Measurements from ENCODE around the gene SMOC1.

SMOC1 gene

DNA sequence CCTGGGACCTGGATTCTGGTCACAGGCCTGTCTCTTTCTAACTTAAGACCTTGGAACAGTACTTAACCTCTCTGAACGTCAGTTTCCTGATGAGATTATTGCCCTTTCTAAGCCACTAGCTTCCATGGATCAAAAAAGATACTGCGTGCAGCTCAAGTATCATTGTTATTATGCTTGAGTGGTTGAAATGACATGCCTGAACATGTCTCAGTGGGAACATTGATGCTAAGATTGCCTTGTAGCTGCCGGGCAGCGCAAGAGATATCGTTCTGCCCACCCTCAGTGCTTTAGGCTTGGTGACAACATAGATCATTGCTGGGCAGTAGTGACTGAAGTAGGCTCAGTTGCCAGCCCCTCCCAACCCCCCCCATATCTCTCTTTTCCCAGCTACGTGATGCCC, 131.9 kb downstream of the SMOC1 start:
- no peak for DNase-seq (ENCODE audit: low read depth)

DNA sequence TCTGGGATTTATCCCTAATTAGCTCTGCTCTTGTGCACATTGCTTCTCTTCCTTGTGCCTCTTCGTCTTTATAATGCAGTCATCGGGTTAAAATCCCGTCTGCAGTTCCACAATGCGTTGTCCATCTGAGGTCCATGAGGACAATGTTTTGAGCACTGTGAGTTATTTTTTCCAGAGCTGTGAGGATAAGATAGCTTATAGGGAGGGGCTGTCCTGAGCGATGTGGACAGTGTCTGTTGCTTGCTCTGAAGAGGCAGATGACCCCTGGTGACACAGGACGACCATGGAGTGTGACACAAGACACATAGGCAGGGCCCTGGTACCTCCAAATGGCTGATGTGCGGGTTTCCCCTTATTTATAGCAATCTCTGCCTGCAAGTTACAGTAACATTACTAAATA, 132.5 kb downstream of the SMOC1 start:
- no peak for DNase-seq (ENCODE audit: low read depth)

DNA sequence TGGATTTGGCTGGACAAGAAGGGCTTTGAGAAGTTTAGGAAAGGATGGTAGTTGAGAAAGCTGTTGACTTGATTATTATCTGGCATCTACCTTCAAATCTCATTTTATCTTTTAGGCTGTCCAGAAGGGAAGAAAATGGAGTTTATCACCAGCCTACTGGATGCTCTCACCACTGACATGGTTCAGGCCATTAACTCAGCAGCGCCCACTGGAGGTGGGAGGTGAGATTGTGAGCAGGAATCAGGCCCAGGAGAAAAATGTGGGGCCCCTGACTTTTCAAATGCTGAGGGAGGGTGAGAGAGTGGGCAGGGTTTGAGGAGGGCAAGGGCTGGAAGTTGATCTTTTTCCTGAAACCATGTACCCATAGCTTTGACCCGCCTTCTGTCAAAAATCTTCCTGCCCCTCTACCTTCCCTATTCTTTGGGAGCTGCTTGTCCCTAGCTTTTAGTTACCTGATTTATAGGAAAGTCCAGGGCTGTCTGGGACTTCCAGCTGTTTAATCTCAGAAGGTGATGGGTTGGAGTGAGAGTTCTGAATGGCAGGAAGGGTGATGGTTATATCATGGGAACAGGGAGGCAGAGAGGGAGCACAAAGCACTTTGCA, 134.2 kb downstream of the SMOC1 start:
- no peak for DNase-seq (ENCODE audit: low read depth)

DNA sequence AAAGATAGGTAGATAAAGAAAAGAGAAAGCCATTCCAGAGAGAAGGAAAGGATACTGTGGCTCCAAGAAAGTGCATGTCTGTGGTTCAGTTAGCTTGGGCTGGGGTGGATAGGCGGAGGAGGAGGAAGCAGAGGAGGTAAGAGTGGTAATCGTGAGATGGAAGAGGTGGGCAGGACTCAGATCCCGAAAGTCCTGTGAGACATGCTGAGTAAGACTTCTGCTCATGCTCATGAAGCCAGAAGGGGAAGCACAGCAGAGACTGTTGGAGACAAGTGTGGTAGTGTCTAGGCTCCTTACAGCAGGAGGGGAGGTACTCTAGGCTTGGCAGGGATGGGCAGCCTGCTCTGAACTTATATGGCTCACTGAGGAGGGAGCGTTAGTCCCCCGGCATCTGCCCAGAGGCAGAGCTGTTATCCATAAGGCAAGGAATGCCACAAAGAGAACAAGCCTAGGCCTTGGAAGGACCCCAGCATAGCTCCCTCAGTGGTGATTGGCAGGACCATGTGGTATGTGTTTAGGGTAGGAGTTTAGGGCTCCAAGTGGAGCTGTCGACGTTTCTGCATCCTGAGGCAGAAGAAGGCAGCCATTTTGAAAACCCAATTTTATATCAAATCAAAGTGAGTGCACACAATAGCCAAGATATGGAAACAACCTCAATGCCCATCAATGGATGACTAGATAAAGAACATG, 135.3 kb downstream of the SMOC1 start:
- no peak for DNase-seq (ENCODE audit: low read depth)

DNA sequence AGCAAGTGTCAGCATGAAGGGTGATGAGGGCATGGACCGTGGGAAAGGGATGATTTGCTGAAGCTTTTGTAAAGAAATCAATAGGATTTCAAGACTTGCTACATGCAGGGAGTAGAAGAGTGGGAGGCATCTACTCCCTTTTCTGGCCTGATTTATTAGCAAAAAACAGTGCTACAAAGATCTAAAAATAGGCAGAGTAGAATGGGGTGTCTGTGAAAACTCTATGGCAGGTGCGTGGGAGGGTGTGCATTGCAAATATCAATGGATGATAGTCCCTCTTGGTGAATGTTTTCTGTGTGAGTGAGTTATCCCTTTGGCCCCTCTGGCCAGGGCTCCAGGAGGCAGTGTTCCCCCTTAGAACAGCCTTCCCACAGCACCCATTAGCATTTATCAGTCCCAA, 139.0 kb downstream of the SMOC1 start:
- no peak for DNase-seq (ENCODE audit: low read depth)

DNA sequence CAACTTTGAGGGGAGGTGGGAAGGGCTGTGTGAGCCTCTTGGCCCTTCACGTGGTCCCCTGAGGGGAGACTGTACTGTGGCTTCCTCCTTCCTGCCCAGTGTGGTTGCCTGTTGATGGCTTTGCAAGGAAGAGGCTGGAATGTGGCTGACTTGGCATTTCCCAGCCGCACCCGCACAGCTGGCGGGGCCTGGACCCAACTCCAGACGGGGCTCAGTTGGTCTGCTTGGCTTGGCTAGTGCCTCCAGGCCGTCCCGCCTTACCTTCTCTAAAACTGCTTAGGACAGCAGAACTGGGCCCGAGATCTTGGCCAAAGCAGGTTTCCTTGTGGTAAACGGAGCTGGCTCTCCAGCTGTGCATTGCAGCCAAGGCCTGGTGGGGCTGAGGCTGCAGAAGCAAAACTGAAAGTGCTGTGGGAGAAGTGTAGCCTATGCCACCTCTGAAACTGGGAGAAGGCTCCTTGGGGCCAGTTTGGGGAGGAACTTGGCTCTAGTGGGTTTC, 139.5 kb downstream of the SMOC1 start:
- DNase-seq (ENCODE audit: low read depth): no peak

DNA sequence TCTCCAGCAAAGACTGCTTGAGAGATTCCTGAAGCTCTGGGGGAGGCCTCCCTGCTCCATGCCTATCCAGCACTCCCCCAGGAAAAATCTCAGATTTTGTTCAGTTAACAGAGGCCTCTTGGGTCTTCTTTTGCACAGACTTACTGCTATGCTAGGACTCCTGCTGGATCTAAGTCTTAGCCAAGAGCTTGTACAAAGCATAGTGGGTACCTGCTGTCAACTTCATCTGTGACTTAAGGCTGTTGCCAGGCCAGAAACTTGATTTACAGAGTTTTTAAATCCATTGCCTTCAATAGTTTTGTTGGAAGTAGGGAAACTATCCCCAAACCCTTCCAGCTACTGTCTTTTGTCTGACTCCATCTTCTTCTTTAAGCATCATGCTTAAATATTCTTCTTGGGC, 140.5 kb downstream of the SMOC1 start:
- DNase-seq (ENCODE audit: low read depth): no peak

DNA sequence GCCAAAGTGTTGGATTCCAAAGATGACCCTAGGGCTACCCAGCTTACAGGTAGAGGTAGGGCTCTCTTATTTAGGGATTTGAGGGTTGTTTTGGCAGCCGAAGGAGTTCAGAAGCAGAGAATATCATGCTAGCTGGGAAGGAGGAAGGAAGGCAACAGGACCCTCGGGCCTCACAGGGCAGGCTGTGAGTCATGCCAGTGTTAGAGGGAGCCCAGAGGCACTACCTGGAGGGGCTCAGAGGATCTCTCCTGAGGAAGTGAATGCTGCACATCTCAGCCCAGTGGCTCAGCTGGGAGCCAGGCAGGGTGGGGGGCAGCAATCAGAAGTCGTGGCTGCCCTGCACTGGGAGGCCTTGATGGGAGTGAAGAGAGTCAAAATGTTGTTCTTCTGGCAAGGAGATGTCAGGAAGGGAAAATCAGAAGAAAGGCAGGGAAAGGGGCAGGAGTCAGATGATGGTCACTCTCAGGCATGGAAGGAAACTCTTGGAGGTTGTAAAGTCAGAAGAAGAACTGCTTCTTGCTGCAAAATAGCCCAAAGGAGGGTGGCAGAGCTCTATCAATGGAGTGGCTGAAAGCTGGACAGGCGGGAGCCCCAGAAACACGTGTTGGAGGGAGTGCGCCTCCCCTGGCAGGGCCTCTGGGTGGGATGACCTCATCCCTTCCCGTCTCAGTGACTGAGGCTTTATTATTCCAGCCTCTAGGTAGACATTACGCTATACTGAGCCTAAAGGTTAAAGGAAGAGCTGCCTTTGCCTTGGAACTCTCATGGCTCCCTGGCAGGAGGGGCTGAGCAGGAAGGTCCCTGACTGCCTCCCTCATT, 141.3 kb downstream of the SMOC1 start:
- no peak for DNase-seq (ENCODE audit: low read depth)

DNA sequence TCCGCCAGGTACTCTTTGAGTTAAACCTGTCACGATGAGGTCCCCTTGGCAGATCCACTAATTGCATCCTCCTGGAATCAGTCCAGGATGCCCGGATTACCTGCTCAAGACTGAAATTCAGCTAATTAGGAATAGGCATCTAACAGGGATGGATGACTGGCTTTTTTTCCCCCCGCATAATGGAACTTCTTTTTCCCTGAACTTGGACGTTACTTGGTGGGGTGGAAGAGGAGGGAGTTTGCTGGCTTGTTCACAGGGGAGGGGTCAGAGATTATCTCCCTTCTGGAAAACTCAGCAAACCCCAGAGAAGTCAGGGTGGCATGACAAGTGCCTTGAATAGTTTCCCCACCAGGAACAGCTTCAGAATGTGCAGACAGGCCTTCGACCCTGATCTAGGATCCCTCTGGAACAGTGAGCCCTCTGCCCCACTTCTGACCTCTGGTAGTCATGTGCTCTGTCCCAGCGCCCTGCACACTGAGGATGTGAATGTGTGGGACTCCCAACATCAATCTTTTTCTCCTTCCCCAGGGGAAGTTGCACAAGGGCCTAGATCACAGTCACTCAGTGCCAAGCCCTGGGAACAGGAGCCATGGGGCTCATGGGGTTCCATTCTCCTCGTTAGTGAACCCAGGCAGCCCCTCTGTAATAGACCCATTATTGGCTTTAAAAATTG, 142.5 kb downstream of the SMOC1 start:
- no peak for DNase-seq (ENCODE audit: low read depth)

DNA sequence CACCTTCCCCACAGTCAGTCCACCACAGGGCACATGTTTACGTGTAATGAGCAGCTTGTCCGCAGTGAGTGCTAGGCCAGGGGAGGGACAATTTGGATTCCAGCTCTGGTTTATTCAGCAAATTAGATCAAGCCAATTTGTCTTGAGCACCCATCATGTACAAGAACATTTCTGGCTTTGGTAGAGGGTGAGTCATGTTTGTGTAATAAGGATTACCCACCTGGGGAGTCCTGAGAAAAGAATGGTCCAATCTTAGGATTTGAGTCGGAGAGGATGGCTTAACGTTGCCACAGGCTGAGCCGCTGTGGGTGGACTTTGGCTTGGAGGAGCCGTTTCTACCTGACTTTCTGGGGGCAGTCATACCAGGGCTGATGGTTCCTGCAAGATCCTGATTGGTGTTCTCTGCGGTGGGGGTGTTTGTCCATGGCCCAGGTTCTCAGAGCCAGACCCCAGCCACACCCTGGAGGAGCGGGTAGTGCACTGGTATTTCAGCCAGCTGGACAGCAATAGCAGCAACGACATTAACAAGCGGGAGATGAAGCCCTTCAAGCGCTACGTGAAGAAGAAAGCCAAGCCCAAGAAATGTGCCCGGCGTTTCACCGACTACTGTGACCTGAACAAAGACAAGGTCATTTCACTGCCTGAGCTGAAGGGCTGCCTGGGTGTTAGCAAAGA, 143.7 kb downstream of the SMOC1 start:
- DNase-seq (ENCODE audit: low read depth): no peak

DNA sequence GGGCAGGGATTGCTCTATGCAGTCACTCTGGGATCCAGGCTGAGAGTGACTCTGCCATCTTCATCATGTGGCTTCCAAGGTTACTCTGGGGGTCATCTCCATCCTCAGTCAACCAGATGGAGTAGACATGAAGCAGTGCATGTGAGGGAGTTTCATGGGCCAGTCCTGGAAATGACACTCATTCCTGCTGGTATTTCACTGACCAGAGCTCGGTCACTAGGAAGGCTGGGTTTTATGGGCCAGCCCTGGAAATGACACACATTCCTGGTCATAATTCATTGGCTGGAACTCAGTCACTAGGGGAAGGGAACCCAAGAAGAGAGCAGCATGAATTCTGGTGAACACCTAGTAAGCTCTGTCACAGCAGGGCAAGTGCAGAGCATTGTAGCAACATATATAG, 144.7 kb downstream of the SMOC1 start:
- DNase-seq (ENCODE audit: low read depth): no peak

DNA sequence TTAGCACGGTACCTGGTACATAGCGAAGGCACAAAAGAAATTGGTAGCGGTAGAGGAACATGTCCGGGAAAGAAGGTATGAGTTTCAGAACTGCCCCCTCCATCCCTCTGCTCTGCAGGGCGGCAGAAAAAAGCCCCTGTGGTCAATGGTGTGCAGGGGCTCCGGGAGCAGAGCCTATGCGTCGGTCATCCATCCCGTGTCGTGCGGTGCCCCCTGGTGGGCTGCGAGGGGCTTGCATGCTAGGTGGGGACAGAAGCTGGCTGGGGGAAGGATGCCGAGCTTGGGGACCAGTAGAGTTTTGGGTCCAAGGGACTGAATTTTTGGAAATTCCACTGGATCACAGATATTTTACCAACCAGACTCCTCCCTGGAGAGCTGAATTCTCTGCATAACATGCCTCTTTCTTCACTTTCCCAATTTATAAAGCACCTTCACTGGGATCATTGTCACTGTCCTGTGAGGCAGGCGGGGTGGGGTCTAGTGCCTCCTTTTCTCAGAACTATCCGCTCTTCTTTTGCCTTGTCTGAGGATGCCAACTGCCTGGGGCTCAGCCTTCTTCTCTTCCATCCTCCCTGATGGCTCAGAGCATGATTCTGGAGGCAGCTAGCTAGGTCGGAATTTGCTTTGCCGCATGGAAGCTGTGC, 148.7 kb downstream of the SMOC1 start:
- DNase-seq (ENCODE audit: low read depth): no peak

DNA sequence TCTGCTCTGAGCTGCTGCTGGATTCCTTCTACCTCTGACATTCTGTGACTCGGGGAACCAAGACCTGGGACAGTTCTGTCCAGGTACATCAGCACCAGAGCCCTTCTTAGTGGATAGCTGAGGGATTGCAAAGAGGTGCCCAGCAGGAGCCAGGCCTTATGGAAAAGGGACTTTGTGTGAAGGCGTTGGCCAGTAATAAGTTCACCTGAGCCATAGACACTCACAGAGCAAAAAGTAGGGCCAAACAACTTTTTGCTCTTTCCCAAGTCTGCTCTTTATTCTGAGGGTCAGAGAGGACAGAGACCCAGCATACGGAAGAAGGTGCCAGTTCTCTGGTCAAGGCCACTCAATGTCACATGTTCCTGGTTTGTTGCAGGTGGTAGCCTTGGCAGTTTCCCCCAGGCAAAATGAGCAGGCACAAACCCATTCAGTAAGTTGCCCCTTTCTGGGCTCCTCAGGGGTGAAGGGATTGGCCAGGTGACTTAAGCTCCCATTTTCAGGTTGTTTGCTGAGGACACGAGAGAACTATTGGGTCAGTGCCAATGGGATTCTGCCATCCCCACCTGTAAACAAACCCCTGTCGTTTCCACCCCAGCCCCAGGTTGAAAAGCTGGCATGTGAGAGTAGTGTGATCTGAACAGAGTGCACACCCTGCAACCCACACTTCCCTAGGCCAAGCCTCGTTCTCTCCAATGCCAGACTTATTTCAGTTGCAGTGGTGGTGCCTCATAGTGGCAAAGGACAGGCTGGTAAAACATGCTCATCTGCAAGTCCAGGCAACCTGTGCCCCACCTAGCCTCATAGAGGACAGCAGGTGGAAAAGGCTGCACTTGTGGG, 150.3 kb downstream of the SMOC1 start:
- DNase-seq (ENCODE audit: low read depth): no peak

DNA sequence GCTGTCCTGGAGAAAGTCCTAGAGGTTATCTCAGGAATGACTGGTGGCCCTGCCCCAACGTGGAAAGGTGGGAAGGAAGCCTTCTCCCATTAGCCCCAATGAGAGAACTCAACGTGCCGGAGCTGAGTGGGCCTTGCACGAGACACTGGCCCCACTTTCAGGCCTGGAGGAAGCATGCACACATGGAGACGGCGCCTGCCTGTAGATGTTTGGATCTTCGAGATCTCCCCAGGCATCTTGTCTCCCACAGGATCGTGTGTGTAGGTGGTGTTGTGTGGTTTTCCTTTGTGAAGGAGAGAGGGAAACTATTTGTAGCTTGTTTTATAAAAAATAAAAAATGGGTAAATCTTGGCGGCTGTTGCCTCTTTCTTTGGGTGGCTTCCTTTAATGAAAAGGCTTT, 152.8 kb downstream of the SMOC1 start:
- no peak for DNase-seq (ENCODE audit: low read depth)

DNA sequence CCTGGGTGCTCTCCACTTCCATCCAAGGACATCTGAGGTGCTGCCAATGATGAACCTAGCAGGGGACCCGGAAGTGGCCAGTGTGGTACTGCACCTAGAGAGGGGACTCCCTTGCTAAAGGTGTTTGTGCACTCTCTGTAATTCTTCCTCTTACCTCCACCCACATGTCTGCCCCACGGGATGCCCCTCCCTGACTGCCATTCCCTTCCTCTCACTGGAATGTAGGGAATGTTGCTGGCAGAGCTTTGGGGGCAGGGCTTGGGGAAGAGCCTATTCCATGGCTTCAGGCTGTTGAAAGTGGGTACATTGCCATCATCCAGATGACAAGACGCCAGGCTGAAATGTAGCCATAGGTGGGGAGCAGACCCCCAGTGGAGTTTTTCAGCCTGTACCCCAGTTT, 153.2 kb downstream of the SMOC1 start:
- DNase-seq (ENCODE audit: low read depth): no peak

DNA sequence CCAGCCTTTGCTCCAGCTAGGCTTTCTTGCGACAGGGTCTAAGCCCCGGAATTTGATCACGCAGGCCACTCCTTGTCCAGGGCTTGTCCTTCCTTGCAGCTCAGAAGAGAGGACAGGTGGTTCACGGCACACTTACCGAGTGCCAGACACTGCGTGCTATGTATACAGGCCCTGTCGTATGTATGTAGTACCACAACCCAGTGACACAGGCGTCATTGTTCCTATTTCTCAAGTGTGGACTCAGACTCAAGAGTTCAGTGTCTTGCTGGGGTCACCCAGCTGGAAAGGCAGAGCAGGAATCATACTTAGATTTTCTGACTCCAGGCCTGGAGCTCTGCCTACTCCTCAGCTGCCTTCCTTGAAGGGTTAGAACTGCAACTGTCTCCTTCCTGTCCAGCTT, 153.9 kb downstream of the SMOC1 start:
- no peak for DNase-seq (ENCODE audit: low read depth)

DNA sequence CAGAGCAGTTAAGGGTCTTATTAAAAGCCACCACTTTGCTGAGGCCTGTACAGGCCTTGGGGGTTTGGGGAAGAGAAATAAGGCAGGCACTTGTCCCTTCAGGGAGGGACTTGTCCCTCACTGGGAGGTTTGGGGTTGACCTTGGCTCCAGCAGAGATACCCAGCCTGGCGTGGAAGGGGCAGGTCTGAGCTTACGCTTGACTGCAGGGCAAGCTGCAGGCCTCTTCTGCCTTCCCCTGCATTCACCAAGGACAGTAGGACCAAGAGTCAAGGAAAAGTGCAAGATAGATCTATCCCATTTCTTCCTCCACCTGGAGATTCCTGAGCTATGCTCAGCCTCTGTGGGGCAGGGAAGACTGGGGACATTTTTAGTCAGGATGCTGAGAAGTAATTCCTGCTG, 154.3 kb downstream of the SMOC1 start:
- no peak for DNase-seq (ENCODE audit: low read depth)

DNA sequence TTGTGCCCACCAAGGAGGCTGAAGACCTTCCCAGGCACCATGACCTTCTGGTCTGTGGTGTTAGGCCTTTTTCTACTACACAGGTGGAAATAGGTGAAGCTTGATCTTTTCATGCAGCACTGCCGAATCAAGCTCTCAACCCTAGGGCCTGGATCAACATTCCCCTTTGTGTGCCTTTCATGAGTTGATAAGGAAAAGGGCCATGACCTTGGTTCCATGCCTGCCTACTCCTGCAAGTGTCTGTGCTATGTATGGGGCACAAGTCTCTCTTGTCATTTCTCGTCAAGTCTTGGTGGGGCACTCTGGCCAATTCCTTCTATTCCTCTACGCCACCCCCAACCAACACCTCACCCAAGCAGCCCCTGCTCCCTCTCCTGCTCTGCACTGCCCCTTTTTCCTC, 155.0 kb downstream of the SMOC1 start:
- no peak for DNase-seq (ENCODE audit: low read depth)

DNA sequence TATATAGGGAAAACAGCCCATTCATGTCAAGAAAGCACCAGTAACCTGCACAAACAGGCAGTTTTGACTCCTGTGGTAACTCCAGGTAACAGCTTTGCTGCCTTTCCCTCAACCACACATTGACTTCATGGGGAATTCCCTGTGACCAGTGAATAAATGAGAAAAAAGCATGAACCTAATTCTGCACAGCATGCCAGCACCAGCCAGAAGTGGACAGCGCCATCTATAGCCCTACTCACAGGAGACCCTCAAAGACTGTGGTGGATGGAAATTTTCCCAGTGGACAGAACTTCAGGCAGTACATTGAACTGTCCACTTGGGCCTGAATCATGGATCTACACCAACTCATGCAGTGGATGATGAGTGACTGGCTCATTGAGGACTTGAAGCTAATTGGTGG, 157.4 kb downstream of the SMOC1 start:
- no peak for DNase-seq (ENCODE audit: low read depth)

DNA sequence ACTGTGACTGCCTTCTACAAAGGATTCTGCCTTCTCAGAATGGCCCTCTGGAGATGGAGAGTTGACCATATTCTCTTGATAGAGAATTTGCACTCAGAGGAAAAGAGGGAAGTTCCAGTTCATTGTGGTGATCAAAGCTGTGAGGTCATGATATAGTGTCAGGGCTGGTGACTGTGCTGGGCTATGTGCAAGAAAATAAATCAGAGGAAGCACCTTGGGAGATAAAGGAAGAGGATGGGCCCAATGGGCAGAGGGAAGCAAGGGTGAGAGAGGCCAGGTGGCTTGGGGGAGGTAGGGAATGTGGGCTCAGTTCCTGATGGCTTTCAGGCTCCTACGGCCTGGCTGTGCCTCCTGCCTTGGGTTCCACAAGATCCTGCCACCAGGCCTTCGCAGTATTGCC, 163.8 kb downstream of the SMOC1 start:
- no peak for DNase-seq (ENCODE audit: low read depth)

DNA sequence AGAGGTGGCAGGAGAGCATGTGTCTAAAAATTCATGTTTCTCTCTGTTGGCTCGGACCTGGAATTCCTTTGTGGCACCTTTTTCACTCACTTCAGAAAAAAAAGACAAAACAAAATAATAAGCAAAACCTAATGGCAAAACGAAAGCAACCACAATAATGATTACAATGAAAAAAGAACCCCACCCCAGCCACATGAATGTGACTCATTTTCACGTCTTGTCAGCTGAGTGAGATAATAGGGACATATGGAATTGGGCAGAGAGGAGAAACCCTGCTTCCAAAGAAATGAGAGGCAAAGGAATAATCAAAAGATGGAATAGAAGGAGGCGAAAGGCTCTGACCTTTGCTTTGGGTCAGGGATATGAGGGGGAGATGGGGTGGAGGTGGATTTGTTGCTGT, 166.1 kb downstream of the SMOC1 start:
- no peak for DNase-seq (ENCODE audit: low read depth)

Data from T-helper 22 cell (primary cell).